Neural progenitor cell (in vitro differentiated cells): Measurements from ENCODE around the gene IRF1. TPM values are rescaled to one million over a fixed set of nuclear protein-coding genes. Genes with fewer than 3 reads are reported as not detected.
A peak's percentile ranks its signal among the peaks of the same experiment; 100 is the strongest.

Experiments used
- DNase-seq: peaks from one replicate; pipeline ENCODE4 v3.0.0-alpha.2; 2016; ENCODE audit warnings: low spot score
- H2AFZ ChIP-seq: fragments of 200-600 bp; sonication (generic); replicated peaks from 2 replicates; pipeline ENCODE4 v1.6.1; 2016; ENCODE audit warnings: antibody characterized with exemption
- H3F3A ChIP-seq: fragments of 200-600 bp; sonication (generic); 2 replicates; pipeline ENCODE4 v1.6.1; 2016; ENCODE audit warnings: antibody characterized with exemption, low read depth
- H3K27ac ChIP-seq: fragments of 200-600 bp; sonication (generic); 2 replicates; pipeline ENCODE4 v1.5.1; 2016; ENCODE audit warnings: mild to moderate bottlenecking
- H3K27me3 ChIP-seq: fragments of 200-600 bp; sonication (generic); 2 replicates; pipeline ENCODE4 v1.6.1; 2016; ENCODE audit warnings: mild to moderate bottlenecking, moderate library complexity
- H3K36me3 ChIP-seq: fragments of 200-600 bp; sonication (generic); 2 replicates; pipeline ENCODE4 v1.5.1; 2016
- H3K4me1 ChIP-seq: fragments of 200-600 bp; sonication (generic); 2 replicates; pipeline ENCODE4 v1.6.1; 2016; ENCODE audit warnings: mixed run types
- H3K4me2 ChIP-seq: fragments of 200-600 bp; sonication (generic); 2 replicates; pipeline ENCODE4 v1.6.1; 2016
- H3K4me3 ChIP-seq: fragments of 200-600 bp; sonication (generic); 2 replicates; pipeline ENCODE4 v1.5.1; 2016
- H3K79me2 ChIP-seq: fragments of 200-600 bp; sonication (generic); 2 replicates; pipeline ENCODE4 v1.6.1; 2016; ENCODE audit warnings: low read depth
- H3K9ac ChIP-seq: fragments of 200-600 bp; sonication (generic); 2 replicates; pipeline ENCODE4 v1.6.1; 2016
- H3K9me3 ChIP-seq: fragments of 200-600 bp; sonication (generic); 2 replicates; pipeline ENCODE4 v1.5.1; 2016; ENCODE audit warnings: low read depth
- H4K20me1 ChIP-seq: fragments of 200-600 bp; sonication (generic); 2 replicates; pipeline ENCODE4 v1.6.1; 2016; ENCODE audit warnings: low read depth
- H3K27ac Mint-ChIP-seq: 3 replicates; pipeline ENCODE4 v1.8.0; 2021; ENCODE audit warnings: mixed read lengths
- H3K27me3 Mint-ChIP-seq: 2 replicates; pipeline ENCODE4 v1.8.0; 2022; ENCODE audit warnings: low read depth, mild to moderate bottlenecking, inconsistent platforms, moderate library complexity, mixed read lengths; ENCODE audit not compliant: insufficient read depth
- H3K36me3 Mint-ChIP-seq: 3 replicates; pipeline ENCODE4 v1.8.0; 2021; ENCODE audit warnings: mixed read lengths
- H3K4me1 Mint-ChIP-seq: 3 replicates; pipeline ENCODE4 v1.8.0; 2021; ENCODE audit warnings: mixed read lengths
- H3K4me3 Mint-ChIP-seq: 3 replicates; pipeline ENCODE4 v1.8.0; 2021; ENCODE audit warnings: mild to moderate bottlenecking, moderate library complexity, mixed read lengths
- H3K9me3 Mint-ChIP-seq: 3 replicates; pipeline ENCODE4 v1.8.0; 2020; ENCODE audit warnings: mixed read lengths
- CTCF ChIP-seq: fragments of 200-600 bp; sonication (generic); IDR thresholded peaks from 2 replicates; pipeline ENCODE4 v1.5.1; 2017; ENCODE audit warnings: antibody characterized with exemption, mild to moderate bottlenecking
- EZH2 ChIP-seq: fragments of 200-600 bp; sonication (generic); IDR thresholded peaks from 2 replicates; pipeline ENCODE4 v1.6.1; 2017; ENCODE audit warnings: antibody characterized with exemption, mild to moderate bottlenecking, moderate library complexity
- EZH2phosphoT487 ChIP-seq: fragments of 200-600 bp; sonication (generic); IDR thresholded peaks from 2 replicates; pipeline ENCODE4 v1.6.1; 2017; ENCODE audit warnings: antibody characterized with exemption
- total RNA-seq: library from RNA; depleted of rRNA; stranded (reverse); fragments of >200 nt; gene quantifications from 2 replicates; pipeline ENCODE4 v1.2.3, GENCODE V29; 2015; ENCODE audit warnings: low replicate concordance

The IRF1 gene
- total RNA-seq, 1 donor from 2014 or later = 7.1 TPM

GRCh38 chr5:132498686-132499271 lies 8.2 kb upstream of the IRF1 start:
- TF ChIP-seq EZH2 (no peak), EZH2phosphoT487 (no peak), CTCF (no peak)
- Histone ChIP-seq H3K36me3 (no peaks in the 10 kb centered on the region), H3K4me2 (no peak overlapping the region), H3K27me3 (peaks cover 11% of the 10 kb centered on the region), H4K20me1 (no peaks in the 10 kb centered on the region), H2AFZ (no peak overlapping the region), H3K9me3 (no peaks in the 10 kb centered on the region), H3K4me3 (no peak overlapping the region), H3K79me2 (no peaks in the 10 kb centered on the region), H3F3A (peaks cover 15% of the 10 kb centered on the region), H3K27ac (no peak overlapping the region), H3K9ac (no peak overlapping the region), H3K4me1 (no peaks in the 10 kb centered on the region)
- H3K27ac Mint-ChIP-seq = no peak overlapping the region
- no peaks in the 10 kb centered on the region for H3K36me3 Mint-ChIP-seq
- H3K4me3 Mint-ChIP-seq = no peak overlapping the region
- no peaks in the 10 kb centered on the region for H3K9me3 Mint-ChIP-seq
- H3K4me1 Mint-ChIP-seq = peaks cover 13% of the 10 kb centered on the region
- no peak for DNase-seq
- H3K27me3 Mint-ChIP-seq = peaks cover 20% of the 10 kb centered on the region

DNA sequence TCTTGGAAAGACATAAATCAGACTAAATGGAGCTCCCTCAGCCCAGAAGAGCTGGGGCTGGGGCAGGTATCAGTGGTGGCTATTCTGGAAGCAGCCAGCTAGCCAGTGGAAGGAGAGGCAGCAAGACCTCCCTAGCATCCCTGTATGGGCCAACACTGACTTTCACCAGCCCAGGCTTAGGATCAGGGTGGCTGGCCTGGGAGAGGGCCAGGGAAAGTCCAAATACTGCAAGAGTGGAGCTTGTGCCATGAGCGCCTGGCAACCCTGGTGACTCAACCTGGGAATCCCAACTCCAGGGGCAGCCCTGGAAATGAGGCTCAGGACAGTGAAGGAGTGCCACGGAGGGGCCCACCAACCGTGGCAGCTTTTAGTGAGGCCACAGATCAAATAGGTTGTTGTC lies 7.6 kb upstream of the IRF1 start:
- Histone ChIP-seq H3K4me2 (no peak overlapping the region), H2AFZ (no peak overlapping the region)
- no peak overlapping the region for H3K27ac Mint-ChIP-seq

GRCh38 chr5:132497488-132497997 lies 7.0 kb upstream of the IRF1 start:
- Mint-ChIP-seq H3K9me3 (no peaks in the 10 kb centered on the region), H3K36me3 (no peaks in the 10 kb centered on the region), H3K4me1 (peaks cover 13% of the 10 kb centered on the region), H3K4me3 (peak overlapping the region; percentile 89), H3K27me3 (peaks cover 19% of the 10 kb centered on the region), H3K27ac (no peak overlapping the region)
- no peaks in the 10 kb centered on the region for H4K20me1 ChIP-seq
- no peaks in the 10 kb centered on the region for H3K79me2 ChIP-seq
- no peak overlapping the region for H3K4me3 ChIP-seq
- no peak for DNase-seq
- no peaks in the 10 kb centered on the region for H3K4me1 ChIP-seq
- peak overlapping the region; percentile 89 for H3K4me2 ChIP-seq
- peaks cover 15% of the 10 kb centered on the region for H3F3A ChIP-seq
- no peaks in the 10 kb centered on the region for H3K36me3 ChIP-seq
- no peaks in the 10 kb centered on the region for H3K9me3 ChIP-seq
- no peak overlapping the region for H2AFZ ChIP-seq
- H3K27me3 ChIP-seq = peaks cover 24% of the 10 kb centered on the region
- H3K27ac ChIP-seq = no peak overlapping the region
- TF ChIP-seq CTCF = no peak
- no peak for TF ChIP-seq EZH2phosphoT487
- H3K9ac ChIP-seq = no peak overlapping the region

More for the DNA sequence above, 7.6 kb upstream of the IRF1 start:
- DNase-seq = no peak
- Mint-ChIP-seq H3K4me1 (peaks cover 13% of the 10 kb centered on the region), H3K27me3 (peaks cover 19% of the 10 kb centered on the region), H3K4me3 (peak overlapping the region; percentile 89), H3K9me3 (no peaks in the 10 kb centered on the region), H3K36me3 (no peaks in the 10 kb centered on the region)
- Histone ChIP-seq H3K4me3 (no peak overlapping the region), H4K20me1 (no peaks in the 10 kb centered on the region), H3K9ac (no peak overlapping the region), H3K9me3 (no peaks in the 10 kb centered on the region), H3K36me3 (no peaks in the 10 kb centered on the region), H3K27me3 (peaks cover 18% of the 10 kb centered on the region), H3K4me1 (no peaks in the 10 kb centered on the region), H3K27ac (no peak overlapping the region), H3K79me2 (no peaks in the 10 kb centered on the region), H3F3A (peaks cover 15% of the 10 kb centered on the region)
- TF ChIP-seq CTCF = no peak
- TF ChIP-seq EZH2 = no peak
